ENCODE measurements around the gene EPG5. TPM values are rescaled to one million over a fixed set of nuclear protein-coding genes. Genes with fewer than 3 reads are reported as not detected.
"Not testable (repeated sequence)": the region's sequence is repeated elsewhere in the genome, so short reads cannot be mapped to it uniquely, and the experiment has no call there.

EPG5 gene
- total RNA-seq, 2 experiments from 2014 or later, result 22.7 to 24.5 TPM

DNA sequence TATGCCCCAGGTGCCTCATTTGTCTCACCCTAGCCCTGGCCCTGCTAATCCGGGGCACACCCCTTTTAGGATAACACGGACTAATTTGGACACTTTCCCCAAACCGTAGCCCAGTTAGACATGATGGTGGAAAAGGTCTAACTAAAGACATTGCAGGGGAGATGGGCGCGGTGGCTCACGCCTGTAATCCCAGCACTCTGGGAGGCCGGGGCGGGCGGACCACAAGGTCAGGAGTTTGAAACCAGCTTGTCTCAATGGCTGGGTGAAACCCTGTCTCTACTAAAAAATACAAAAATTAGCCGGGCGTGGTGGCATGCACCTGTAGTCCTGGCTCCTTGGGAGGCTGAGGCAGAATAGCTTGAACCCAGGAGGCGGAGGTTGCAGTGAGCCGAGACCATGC lies 118.5 kb downstream of the EPG5 start:
- H3K27me3 Mint-ChIP-seq; H3K36me3 Mint-ChIP-seq; H3K9me3 Mint-ChIP-seq (ENCODE audit: low read depth); H3K4me1 Mint-ChIP-seq; H3K4me3 Mint-ChIP-seq; ATAC-seq; H3K27ac Mint-ChIP-seq; DNase-seq: not testable (repeated sequence)
- CTCF ChIA-PET, result interaction anchor here (1.0 kb wide), 1 partner anchor 30 kb away, joined by 3 read pairs; no protein-coding TSS in a partner anchor

DNA sequence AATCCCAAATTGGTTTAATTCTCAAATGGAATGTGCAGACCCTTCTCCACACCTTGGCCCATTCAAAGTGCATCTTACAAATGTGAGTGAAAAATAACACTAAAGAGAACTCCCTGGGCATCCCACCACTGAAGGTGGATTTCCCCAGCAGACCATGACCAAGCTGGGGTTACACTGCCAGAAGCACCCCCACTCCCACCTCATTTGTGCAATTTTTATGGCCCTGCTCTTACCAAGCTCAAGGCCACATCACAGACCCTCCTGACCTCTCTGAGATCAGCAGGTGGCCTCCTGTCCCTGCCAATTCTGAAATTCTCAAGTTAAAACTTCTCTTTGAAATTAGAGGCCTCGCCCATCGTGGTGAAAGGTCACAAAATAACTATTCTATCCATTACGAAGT lies 120.0 kb downstream of the EPG5 start:
- no peak for DNase-seq
- peaks cover 9% of the 10 kb centered on the region for H3K36me3 Mint-ChIP-seq
- H3K27me3 Mint-ChIP-seq, result no peaks in the 10 kb centered on the region
- no peak overlapping the region for H3K4me3 Mint-ChIP-seq
- H3K9me3 Mint-ChIP-seq (ENCODE audit: low read depth), result no peaks in the 10 kb centered on the region
- peaks cover 3% of the 10 kb centered on the region for H3K4me1 Mint-ChIP-seq
- ATAC-seq, result no peak
- no peak overlapping the region for H3K27ac Mint-ChIP-seq
- CTCF ChIA-PET, result no interaction called here

DNA sequence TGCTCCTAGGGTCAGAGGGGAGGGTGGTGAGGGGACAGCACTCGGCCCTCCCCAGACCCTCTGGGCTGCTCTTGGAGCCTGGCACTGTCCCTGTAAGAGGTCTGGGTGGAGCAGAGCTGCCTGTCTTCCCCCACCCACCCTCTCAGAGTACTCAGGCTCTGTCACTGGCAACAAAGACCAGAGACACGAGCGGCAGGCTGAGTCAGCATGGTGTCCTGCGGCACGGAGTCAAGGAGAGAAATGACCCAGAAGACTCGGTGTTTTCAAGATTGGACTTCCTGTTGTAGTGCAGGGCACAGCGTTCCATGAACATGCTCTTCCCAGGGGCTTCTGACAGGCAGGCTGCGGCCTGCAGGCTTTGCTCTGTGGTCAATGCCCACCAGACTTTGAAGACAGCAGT lies 121.7 kb downstream of the EPG5 start:
- no peak for DNase-seq
- CTCF ChIA-PET, result interaction anchor here (1.0 to 1.5 kb wide), 2 partner anchors 34 to 180 kb away, joined by 3 read pairs; no protein-coding TSS in a partner anchor
- no peak overlapping the region for H3K4me3 Mint-ChIP-seq
- H3K36me3 Mint-ChIP-seq, result peaks cover 2% of the 10 kb centered on the region
- H3K4me1 Mint-ChIP-seq, result peaks cover 3% of the 10 kb centered on the region
- no peak for ATAC-seq
- H3K27ac Mint-ChIP-seq, result no peak overlapping the region
- H3K27me3 Mint-ChIP-seq, result peaks cover 1% of the 10 kb centered on the region
- no peaks in the 10 kb centered on the region for H3K9me3 Mint-ChIP-seq (ENCODE audit: low read depth)

DNA sequence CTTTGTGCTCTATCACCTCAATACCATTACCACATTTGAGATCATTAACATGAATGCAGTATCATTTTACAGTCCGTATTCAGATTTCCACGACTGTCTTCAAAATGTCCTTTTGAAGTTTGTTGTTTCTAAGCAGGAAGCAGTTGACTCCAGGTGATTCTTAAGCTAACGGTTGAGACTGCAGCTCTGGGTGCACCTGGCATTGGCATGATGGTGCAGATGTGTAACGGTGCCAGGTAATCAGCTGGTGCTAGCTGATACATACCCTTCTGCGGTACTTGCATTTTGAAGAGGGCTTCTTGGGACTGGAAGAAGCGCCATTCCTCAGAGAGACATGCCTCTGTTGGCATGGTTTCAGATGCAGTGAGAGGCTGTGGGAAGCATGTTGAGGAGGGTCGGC lies 122.2 kb downstream of the EPG5 start:
- Mint-ChIP-seq H3K4me3 (no peak overlapping the region), H3K36me3 (peaks cover under 1% of the 10 kb centered on the region), H3K27me3 (peaks cover 5% of the 10 kb centered on the region), H3K9me3 (ENCODE audit: low read depth) (no peaks in the 10 kb centered on the region), H3K4me1 (peaks cover 3% of the 10 kb centered on the region), H3K27ac (no peak overlapping the region)
- peak; percentile 9 for DNase-seq
- CTCF ChIA-PET, result interaction anchor here (1.0 to 1.5 kb wide), 2 partner anchors 35 to 179 kb away, joined by 3 read pairs; no protein-coding TSS in a partner anchor
- ATAC-seq, result no peak

DNA sequence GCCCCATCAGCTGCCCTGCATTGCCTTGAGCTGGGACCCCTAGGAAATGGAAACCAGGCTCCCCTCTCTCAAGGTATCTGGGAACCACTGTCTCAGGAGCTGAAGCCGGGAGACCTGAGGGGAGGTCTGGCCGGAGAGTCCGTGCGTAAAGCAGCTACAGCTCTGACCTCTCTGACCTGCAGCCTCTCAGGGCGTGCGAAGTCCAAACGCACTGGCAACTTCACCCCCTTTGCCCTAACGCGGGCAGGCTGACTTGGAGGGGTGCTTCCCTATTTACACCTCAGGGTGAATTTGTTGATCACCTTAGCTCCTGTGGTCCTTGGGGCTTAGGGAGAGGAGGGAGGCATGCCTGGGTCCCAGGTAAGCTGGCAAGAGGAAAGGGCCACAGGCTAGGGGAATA lies 124.1 kb downstream of the EPG5 start:
- ATAC-seq (no peak), DNase-seq (no peak)
- no peak overlapping the region for H3K27ac Mint-ChIP-seq
- H3K36me3 Mint-ChIP-seq, result no peaks in the 10 kb centered on the region
- CTCF ChIA-PET, result no interaction called here
- no peaks in the 10 kb centered on the region for H3K9me3 Mint-ChIP-seq (ENCODE audit: low read depth)
- no peak overlapping the region for H3K4me3 Mint-ChIP-seq
- H3K4me1 Mint-ChIP-seq, result peaks cover 4% of the 10 kb centered on the region
- H3K27me3 Mint-ChIP-seq, result peaks cover 21% of the 10 kb centered on the region

DNA sequence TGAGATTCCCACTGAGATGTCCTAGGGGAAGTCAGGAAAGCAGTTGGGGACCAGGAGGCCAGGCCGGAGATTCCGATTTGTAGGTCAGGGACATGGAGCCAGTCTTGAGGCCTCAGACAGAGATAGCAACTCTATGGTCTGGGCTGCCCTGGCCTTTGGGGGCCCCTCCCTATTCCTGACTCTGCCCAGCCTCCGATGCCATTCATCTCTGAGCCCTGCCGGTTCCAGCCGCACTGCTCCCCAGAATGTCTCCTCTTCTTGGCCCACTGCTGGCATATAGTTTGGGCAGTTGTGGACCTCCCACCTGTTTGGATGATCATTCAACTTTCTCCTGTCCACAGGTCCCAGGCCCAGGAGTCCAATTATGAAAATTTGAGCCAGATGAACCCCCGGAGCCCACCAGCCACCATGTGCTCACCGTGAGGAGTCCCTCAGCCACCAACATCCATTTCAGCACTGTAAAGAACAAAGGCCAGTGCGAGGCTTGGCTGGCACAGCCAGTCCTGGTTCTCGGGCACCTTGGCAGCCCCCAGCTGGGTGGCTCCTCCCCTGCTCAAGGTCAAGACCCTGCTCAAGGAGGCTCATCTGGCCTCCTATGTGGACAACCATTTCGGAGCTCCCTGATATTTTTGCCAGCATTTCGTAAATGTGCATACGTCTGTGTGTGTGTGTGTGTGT lies 125.2 kb downstream of the EPG5 start:
- ATAC-seq (no peak), DNase-seq (no peak)
- Mint-ChIP-seq H3K4me3 (no peak overlapping the region), H3K36me3 (no peaks in the 10 kb centered on the region), H3K4me1 (peaks cover 6% of the 10 kb centered on the region), H3K27me3 (peaks cover 25% of the 10 kb centered on the region), H3K27ac (no peak overlapping the region), H3K9me3 (ENCODE audit: low read depth) (no peaks in the 10 kb centered on the region)
- CTCF ChIA-PET, result no interaction called here

DNA sequence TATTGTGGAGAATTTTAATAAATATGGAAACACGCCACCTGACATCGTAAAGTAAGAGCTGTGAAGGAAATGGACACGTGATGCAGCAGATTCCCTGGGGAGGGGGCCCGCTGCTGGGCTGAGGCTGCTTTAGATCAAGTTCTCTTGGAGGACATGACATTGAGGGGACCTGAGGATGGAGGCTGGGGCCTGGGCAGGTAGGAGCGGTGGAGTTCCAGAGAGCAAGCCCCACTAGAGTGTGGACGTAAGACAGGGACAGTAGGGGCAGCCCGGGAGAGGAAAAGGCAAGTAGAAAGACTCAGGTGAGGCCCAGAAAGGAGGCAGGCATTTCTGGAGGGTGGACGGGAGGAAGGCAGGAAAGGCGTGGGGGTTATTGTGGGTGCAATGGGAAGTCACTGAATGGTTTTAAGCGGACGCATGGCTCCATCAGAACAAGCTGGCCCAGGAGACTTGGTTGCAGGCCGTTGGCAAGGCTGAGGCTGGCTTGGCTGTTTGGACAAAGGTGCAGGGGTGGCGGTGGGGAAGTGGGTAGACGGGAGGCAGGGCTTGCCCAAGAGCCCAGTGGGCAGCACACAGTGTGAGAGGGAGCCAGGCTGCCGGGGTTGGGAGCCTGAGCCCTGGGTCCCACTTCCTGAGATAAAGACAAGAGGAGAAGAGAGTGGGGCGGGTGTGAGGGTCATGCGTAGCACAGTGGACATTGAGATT lies 125.9 kb downstream of the EPG5 start:
- no peak overlapping the region for H3K4me3 Mint-ChIP-seq

DNA sequence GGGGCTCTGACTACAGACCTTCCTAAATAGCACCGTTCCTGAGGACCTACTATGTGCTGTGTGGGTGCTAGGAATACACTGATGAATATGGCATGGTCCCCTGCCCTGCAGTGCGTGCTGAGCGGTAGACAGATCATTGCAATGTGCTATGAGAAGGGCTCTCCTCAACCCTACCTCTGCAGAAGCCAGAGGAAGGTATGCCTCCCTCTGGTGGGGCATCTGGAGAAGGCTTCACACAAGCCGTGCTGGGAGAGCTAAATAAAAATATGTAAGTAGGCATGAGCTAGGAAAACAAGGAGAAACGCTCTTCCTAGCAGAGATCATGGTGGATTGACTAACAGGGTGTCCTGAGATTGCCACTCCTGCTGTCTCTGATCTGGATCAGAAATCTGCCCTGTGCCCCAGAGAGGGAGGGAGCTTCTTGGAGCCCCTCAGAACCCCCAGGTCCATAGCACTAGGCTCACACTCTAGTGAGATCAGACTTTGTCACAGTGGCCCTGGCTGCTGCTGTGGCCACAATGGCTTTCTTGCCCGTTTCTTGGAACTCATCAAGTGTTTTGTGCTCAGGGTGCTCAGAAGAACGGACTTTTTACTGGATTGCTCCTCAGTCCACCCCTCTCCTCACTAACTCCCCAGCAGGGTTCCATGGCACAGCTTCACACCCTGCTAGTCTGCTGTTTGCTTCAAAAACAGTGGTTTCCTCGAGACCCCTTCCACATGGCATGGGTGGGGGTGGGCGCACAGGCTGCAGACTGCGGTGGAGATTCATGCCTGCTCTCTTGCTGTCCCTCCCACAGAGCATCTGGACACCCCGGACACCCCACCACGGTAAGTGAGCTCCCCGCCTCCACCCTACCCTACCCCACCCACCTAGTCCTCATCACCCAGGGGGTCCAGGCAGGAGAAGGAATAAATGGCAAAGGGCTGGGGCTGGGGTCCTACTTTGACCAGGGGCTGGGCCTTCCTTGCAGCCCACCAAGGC lies 127.4 kb downstream of the EPG5 start:
- CTCF ChIA-PET, result interaction anchor here (0.7 to 1.8 kb wide), 8 partner anchors 16 to 234 kb away, joined by 3 to 12 read pairs (median 6); no protein-coding TSS in a partner anchor
- no peaks in the 10 kb centered on the region for H3K36me3 Mint-ChIP-seq
- no peak overlapping the region for H3K4me3 Mint-ChIP-seq
- H3K9me3 Mint-ChIP-seq (ENCODE audit: low read depth), result no peaks in the 10 kb centered on the region
- DNase-seq (peak; percentile 55), ATAC-seq (peak; percentile 55)
- H3K27me3 Mint-ChIP-seq, result peaks cover 47% of the 10 kb centered on the region
- H3K4me1 Mint-ChIP-seq, result peaks cover 6% of the 10 kb centered on the region
- no peak overlapping the region for H3K27ac Mint-ChIP-seq

More for the DNA sequence above, 125.9 kb downstream of the EPG5 start:
- H3K36me3 Mint-ChIP-seq, result no peaks in the 10 kb centered on the region
- no peaks in the 10 kb centered on the region for H3K9me3 Mint-ChIP-seq (ENCODE audit: low read depth)
- CTCF ChIA-PET, result interaction anchor here (0.6 kb wide), 1 partner anchor 175 kb away, joined by 3 read pairs; no protein-coding TSS in a partner anchor
- peaks cover 6% of the 10 kb centered on the region for H3K4me1 Mint-ChIP-seq
- no peak overlapping the region for H3K27ac Mint-ChIP-seq
- ATAC-seq, result no peak
- no peak for DNase-seq
- peaks cover 32% of the 10 kb centered on the region for H3K27me3 Mint-ChIP-seq

DNA sequence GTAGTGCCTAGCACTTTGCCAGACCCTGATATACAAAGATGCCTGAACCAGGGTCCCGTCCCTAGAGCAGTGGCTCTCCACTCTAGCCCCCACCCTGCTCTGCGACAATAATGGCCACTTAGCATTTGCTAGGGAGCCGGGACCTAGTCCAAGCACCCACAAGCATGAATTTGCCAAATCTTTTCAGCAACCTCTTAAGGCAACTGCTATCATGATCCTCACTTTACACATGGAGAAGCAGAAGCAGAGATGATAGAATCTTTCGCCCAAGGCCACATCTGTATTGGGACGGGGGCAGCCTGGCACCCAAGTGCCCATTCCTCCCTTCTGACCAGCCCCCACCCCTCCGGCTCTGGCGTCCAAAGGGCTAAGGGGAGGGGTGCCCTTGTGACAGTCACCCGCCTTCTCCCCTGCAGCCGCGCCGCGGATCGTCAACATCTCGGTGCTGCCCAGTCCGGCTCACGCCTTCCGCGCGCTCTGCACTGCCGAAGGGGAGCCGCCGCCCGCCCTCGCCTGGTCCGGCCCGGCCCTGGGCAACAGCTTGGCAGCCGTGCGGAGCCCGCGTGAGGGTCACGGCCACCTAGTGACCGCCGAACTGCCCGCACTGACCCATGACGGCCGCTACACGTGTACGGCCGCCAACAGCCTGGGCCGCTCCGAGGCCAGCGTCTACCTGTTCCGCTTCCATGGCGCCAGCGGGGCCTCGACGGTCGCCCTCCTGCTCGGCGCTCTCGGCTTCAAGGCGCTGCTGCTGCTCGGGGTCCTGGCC lies 128.6 kb downstream of the EPG5 start:
- Mint-ChIP-seq H3K4me3 (no peak overlapping the region), H3K27me3 (peaks cover 55% of the 10 kb centered on the region), H3K9me3 (ENCODE audit: low read depth) (no peaks in the 10 kb centered on the region), H3K27ac (no peak overlapping the region), H3K36me3 (no peaks in the 10 kb centered on the region), H3K4me1 (peaks cover 6% of the 10 kb centered on the region)
- CTCF ChIA-PET, result interaction anchor here (0.6 to 1.8 kb wide), 5 partner anchors 17 to 173 kb away, joined by 3 to 11 read pairs (median 5); no protein-coding TSS in a partner anchor
- ATAC-seq, result no peak
- no peak for DNase-seq

DNA sequence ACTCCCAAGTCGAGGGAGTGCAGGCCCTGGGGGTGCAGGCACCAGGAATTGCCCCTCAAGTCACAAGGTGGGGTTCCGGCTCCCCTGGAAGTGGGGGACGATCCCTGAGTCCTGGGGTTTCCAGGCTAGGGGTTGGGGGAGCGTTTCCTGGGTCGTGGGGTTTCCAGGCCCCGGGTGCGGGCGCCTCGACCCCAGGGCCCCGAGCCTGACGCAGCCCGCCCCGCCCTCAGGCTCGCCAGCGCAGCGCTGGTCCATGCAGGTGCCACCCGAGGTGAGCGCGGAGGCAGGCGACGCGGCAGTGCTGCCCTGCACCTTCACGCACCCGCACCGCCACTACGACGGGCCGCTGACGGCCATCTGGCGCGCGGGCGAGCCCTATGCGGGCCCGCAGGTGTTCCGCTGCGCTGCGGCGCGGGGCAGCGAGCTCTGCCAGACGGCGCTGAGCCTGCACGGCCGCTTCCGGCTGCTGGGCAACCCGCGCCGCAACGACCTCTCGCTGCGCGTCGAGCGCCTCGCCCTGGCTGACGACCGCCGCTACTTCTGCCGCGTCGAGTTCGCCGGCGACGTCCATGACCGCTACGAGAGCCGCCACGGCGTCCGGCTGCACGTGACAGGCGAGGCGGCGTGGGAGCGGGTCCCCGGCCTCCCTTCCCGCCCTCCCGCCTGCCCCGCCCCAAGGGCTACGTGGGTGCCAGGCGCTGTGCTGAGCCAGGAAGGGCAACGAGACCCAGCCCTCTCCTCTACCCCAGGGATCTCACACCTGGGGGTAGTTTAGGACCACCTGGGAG lies 129.7 kb downstream of the EPG5 start:
- H3K9me3 Mint-ChIP-seq (ENCODE audit: low read depth), result no peaks in the 10 kb centered on the region
- H3K4me3 Mint-ChIP-seq, result no peak overlapping the region
- no peaks in the 10 kb centered on the region for H3K36me3 Mint-ChIP-seq
- DNase-seq (peak; percentile 66), ATAC-seq (peak; percentile 78)
- CTCF ChIA-PET, result interaction anchor here (0.7 to 1.4 kb wide), 5 partner anchors 41 to 173 kb away, joined by 3 to 11 read pairs (median 4); no protein-coding TSS in a partner anchor
- H3K27me3 Mint-ChIP-seq, result peaks cover 56% of the 10 kb centered on the region
- H3K27ac Mint-ChIP-seq, result no peak overlapping the region
- H3K4me1 Mint-ChIP-seq, result peaks cover 6% of the 10 kb centered on the region

DNA sequence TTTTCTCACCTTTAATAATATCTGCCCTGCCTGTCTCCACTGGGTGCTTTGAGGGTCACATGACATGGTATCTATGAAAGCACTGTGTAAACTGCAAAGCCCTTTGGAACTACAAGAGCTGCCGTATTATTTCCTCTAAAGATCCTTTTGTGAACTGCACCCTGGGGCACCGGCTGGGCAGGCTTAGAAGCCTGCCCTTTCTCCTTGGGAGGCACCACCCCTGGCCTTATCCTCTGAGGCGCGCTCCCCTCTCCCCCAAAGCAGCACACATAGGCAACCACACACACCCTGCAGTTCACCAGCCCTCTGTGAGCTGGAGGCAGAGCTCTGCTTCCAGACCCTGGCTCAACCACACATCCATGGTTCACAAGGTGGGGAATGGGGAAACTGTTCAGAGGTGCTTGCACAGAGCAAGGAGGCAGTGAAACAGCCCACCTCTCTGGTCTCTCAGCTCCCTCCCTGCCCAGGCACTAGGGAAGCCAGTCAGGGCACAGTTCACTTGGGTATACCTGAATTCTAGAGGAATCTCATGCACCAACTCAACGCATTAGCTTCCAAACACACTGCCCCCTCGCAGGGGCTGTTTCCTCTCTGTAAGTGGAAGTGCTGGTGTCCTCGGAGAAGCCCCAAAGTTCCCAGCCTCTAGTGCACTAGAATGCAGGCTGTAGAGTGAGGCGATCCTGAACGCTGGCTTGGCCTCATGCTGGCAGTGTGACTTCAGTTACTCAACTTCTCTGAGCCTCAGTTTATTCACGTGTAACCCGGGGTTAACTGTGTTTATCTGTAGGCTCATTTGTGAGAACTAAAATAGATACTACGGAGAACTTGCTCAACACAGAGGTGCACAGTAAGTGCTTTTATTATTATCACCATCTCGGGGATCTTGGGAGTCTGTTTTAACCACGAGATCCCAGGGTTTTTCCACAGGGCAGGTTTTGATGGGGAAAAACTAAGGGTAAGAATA lies 130.6 kb downstream of the EPG5 start:
- CTCF ChIA-PET, result interaction anchor here (1.1 kb wide), 1 partner anchor 171 kb away, joined by 7 read pairs; no protein-coding TSS in a partner anchor
- peaks cover 6% of the 10 kb centered on the region for H3K4me1 Mint-ChIP-seq
- no peak overlapping the region for H3K27ac Mint-ChIP-seq
- no peak for ATAC-seq
- peaks cover 56% of the 10 kb centered on the region for H3K27me3 Mint-ChIP-seq
- no peaks in the 10 kb centered on the region for H3K9me3 Mint-ChIP-seq (ENCODE audit: low read depth)
- H3K4me3 Mint-ChIP-seq, result no peak overlapping the region
- H3K36me3 Mint-ChIP-seq, result no peaks in the 10 kb centered on the region
- no peak for DNase-seq
